Measurements from ENCODE around the gene BTBD18.

GRCh38 chr11:57764566-57764965 is 12.9 kb upstream of the BTBD18 start:
- TF ChIP-seq CTCF (IDR thresholded peaks at IDR 0.05) (no peak), POLR2A (IDR thresholded peaks at IDR 0.05) (no peak), POLR2AphosphoS5 (IDR thresholded peaks at IDR 0.05; ENCODE audit: insufficient read depth in 1 of 2, low read depth in 1 of 2) (no peak)

Measured in vagina (tissue), 2 donors.